ENCODE measurements around the gene EIF3F. TPM values are rescaled to one million over a fixed set of nuclear protein-coding genes. Genes with fewer than 3 reads are reported as not detected.

Gene EIF3F
- total RNA-seq, 1 donor: 334 TPM

- no peak for DNase-seq (ENCODE audit: low read depth)
- no peak for TF ChIP-seq CTCF (IDR thresholded peaks at IDR 0.05; ENCODE audit: insufficient read depth, low read length)
- H3K4me3 ChIP-seq (ENCODE audit: low read depth, low read length): no peak overlapping the region
Observed at GRCh38 chr11:8032122-8032521, 45.0 kb downstream of the EIF3F start.

GRCh38 chr11:8032576-8033304, 45.6 kb downstream of the EIF3F start:
- no peak for TF ChIP-seq CTCF (IDR thresholded peaks at IDR 0.05; ENCODE audit: insufficient read depth, low read length)
- DNase-seq (ENCODE audit: low read depth): no peak
- H3K4me3 ChIP-seq (ENCODE audit: low read depth, low read length): no peak overlapping the region

GRCh38 chr11:8033305-8034105, 46.4 kb downstream of the EIF3F start:
- peak; percentile 91 for TF ChIP-seq CTCF (IDR thresholded peaks at IDR 0.05; ENCODE audit: insufficient read depth, low read length)
- peak; percentile 89 for DNase-seq (ENCODE audit: low read depth)
- H3K4me3 ChIP-seq (ENCODE audit: low read depth, low read length): no peak overlapping the region

- no peak for TF ChIP-seq CTCF (IDR thresholded peaks at IDR 0.05; ENCODE audit: insufficient read depth, low read length)
- no peak overlapping the region for H3K4me3 ChIP-seq (ENCODE audit: low read depth, low read length)
- no peak for DNase-seq (ENCODE audit: low read depth)
Observed at GRCh38 chr11:8034106-8034585, 47.0 kb downstream of the EIF3F start.

GRCh38 chr11:8034604-8035190, 47.6 kb downstream of the EIF3F start:
- DNase-seq (ENCODE audit: low read depth): no peak
- TF ChIP-seq CTCF (IDR thresholded peaks at IDR 0.05; ENCODE audit: insufficient read depth, low read length): no peak
- no peak overlapping the region for H3K4me3 ChIP-seq (ENCODE audit: low read depth, low read length)

GRCh38 chr11:8035200-8035855, 48.2 kb downstream of the EIF3F start:
- no peak overlapping the region for H3K4me3 ChIP-seq (ENCODE audit: low read depth, low read length)
- TF ChIP-seq CTCF (IDR thresholded peaks at IDR 0.05; ENCODE audit: insufficient read depth, low read length): no peak
- DNase-seq (ENCODE audit: low read depth): peak; percentile 40

Data from fibroblast of the aortic adventitia (primary cell).